Endothelial cell of umbilical vein (primary cell): Measurements from ENCODE around the gene TMEM184B. TPM values are rescaled to one million over a fixed set of nuclear protein-coding genes. Genes with fewer than 3 reads are reported as not detected.

Source experiments
- BruUV-seq: library from RNA; stranded (reverse); fragments of 400-500 nt; replicated peaks from 2 replicates; lab custom pipeline; 2021; lab: Mats Ljungman, UMichigan
- CTCF ChIA-PET: fragments of 300-600, 350-600 bp; sonication (Branson Sonifier 250); formaldehyde crosslinking; loops from one replicate; lab custom pipeline; 2021; ENCODE audit warnings: antibody characterized with exemption, inconsistent platforms; lab: Charles Lee
- POLR2A ChIA-PET: fragments of 300-600, 350-600 bp; sonication (Branson Sonifier 250); formaldehyde crosslinking; loops from one replicate; lab custom pipeline; 2021; ENCODE audit warnings: antibody characterized with exemption, inconsistent platforms; lab: Charles Lee
- DNase-seq: peaks from one replicate; pipeline ENCODE4 v3.0.0-alpha.2; 2011; ENCODE audit warnings: low read depth, low spot score
- FAIRE-seq: peaks from 2 replicates; lab custom pipeline; 2011; peaks lifted over from hg19 to GRCh38; lab: Jason Lieb, UNC
- H2AFZ ChIP-seq: 2 replicates; pipeline ENCODE4 v1.6.0; 2012; ENCODE audit warnings: low read depth, low read length, control low read depth, inconsistent platforms
- H3K27ac ChIP-seq: 2 replicates; pipeline ENCODE4 v1.5.1; 2011; ENCODE audit warnings: low read depth, mild to moderate bottlenecking, control low read depth, low read length, moderate library complexity; ENCODE audit not compliant: insufficient read depth
- H3K27me3 ChIP-seq, 2 experiments: 2 replicates each; pipeline versions ENCODE4 v1.6.0 to v1.6.1; 2011; ENCODE audit warnings: low read length in 2 of 2, mixed read lengths in 1 of 2; ENCODE audit not compliant: control insufficient read depth in 2 of 2, insufficient read depth in 2 of 2
- H3K36me3 ChIP-seq, 2 experiments: 2 replicates in 1 of 2; 3 replicates in 1 of 2; pipeline ENCODE4 v1.5.1; 2011; ENCODE audit warnings: low read length in 2 of 2, mild to moderate bottlenecking in 1 of 2, moderate library complexity in 1 of 2; ENCODE audit not compliant: control insufficient read depth in 2 of 2, insufficient read depth in 2 of 2; ENCODE audit errors: extremely low read depth in 1 of 2
- H3K4me1 ChIP-seq: 3 replicates; pipeline ENCODE4 v1.5.1; 2011; ENCODE audit warnings: mild to moderate bottlenecking, low read length; ENCODE audit not compliant: control insufficient read depth, insufficient read depth; ENCODE audit errors: extremely low read depth
- H3K4me2 ChIP-seq: 2 replicates; pipeline ENCODE4 v1.6.1; 2011; ENCODE audit warnings: low read length, control low read depth, mixed read lengths; ENCODE audit not compliant: insufficient read depth
- H3K4me3 ChIP-seq, 3 experiments: fragments of 200-600 bp in 1 of 3; sonication (generic), shearing (Covaris generic) in 1 of 3; replicated peaks in 1 of 3; 2 replicates each; pipeline ENCODE4 v1.5.1; 2011 to 2016; ENCODE audit warnings: control low read depth in 3 of 3, low read length in 3 of 3, mild to moderate bottlenecking in 2 of 3, inconsistent platforms in 1 of 3, low read depth in 1 of 3, moderate library complexity in 1 of 3; ENCODE audit not compliant: insufficient read depth in 1 of 3
- H3K79me2 ChIP-seq: 2 replicates; pipeline ENCODE4 v1.6.0; 2012; ENCODE audit warnings: low read length, inconsistent platforms; ENCODE audit not compliant: control insufficient read depth, insufficient read depth
- H3K9ac ChIP-seq: replicated peaks from 2 replicates; pipeline ENCODE3; 2011; ENCODE audit warnings: low read length, control low read depth; ENCODE audit not compliant: insufficient read depth; ENCODE audit errors: extremely low read depth
- H3K9me1 ChIP-seq: replicated peaks from 3 replicates; pipeline ENCODE4 v1.6.0; 2011; ENCODE audit warnings: mild to moderate bottlenecking, low read length; ENCODE audit not compliant: control insufficient read depth, insufficient read depth; ENCODE audit errors: extremely low read depth
- H3K9me3 ChIP-seq: replicated peaks from 2 replicates; pipeline ENCODE4 v1.5.1; 2012; ENCODE audit warnings: low read length, inconsistent platforms; ENCODE audit not compliant: control insufficient read depth, insufficient read depth
- H4K20me1 ChIP-seq: replicated peaks from 2 replicates; pipeline ENCODE3; 2011; ENCODE audit warnings: mild to moderate bottlenecking, low read length; ENCODE audit not compliant: control insufficient read depth, insufficient read depth; ENCODE audit errors: extremely low read depth
- EZH2 ChIP-seq: IDR thresholded peaks from 2 replicates; pipeline ENCODE4 v1.6.1; 2012; ENCODE audit warnings: borderline replicate concordance, low read depth, mild to moderate bottlenecking, moderate library complexity, low read length, inconsistent platforms; ENCODE audit not compliant: severe bottlenecking
- FOS ChIP-seq: IDR thresholded peaks from 2 replicates; pipeline ENCODE4 v1.6.1; 2011; ENCODE audit warnings: mild to moderate bottlenecking, low read length, moderate library complexity, borderline replicate concordance; ENCODE audit not compliant: insufficient read depth
- GATA2 ChIP-seq: IDR thresholded peaks from 2 replicates; pipeline ENCODE4 v1.7.0; 2011; ENCODE audit warnings: low read depth, mild to moderate bottlenecking, moderate library complexity, mixed read lengths, low read length; ENCODE audit not compliant: insufficient read length, insufficient read depth
- JUN ChIP-seq: IDR thresholded peaks from 2 replicates; pipeline ENCODE4 v1.6.1; 2011; ENCODE audit warnings: borderline replicate concordance, low read depth; ENCODE audit not compliant: insufficient read length, insufficient read depth
- MYC ChIP-seq: IDR thresholded peaks from one replicate; pipeline ENCODE4 v1.6.1; 2011; ENCODE audit warnings: mild to moderate bottlenecking, low read depth, low read length
- POLR2A ChIP-seq: IDR thresholded peaks from 2 replicates; pipeline ENCODE4 v1.6.1; 2012; ENCODE audit warnings: low read depth, mild to moderate bottlenecking, control low read depth, low read length
- POLR2AphosphoS5 ChIP-seq: IDR thresholded peaks from 2 replicates; pipeline ENCODE4 v1.6.1; 2012; ENCODE audit warnings: low read depth, mild to moderate bottlenecking, control low read depth, low read length, moderate library complexity; ENCODE audit not compliant: insufficient read depth
- dilution Hi-C: fragments of 300-500 bp; cut with MboI; formaldehyde crosslinking; loops from one replicate; pipeline ENCODE4 v1.15.0; 2019; ENCODE audit warnings: low sequenced_read_pairs; ENCODE audit not compliant: extremely low pct_ligation_motif_present
- intact Hi-C: fragments of 100-400 bp; cut with micrococcal nuclease; formaldehyde crosslinking; loops from one replicate; pipeline ENCODE4 v1.10.0; 2022
- polyA plus RNA-seq, 4 experiments: library from polyadenylated mRNA; depleted of rRNA in 3 of 4; stranded (reverse) in 3 of 4; unstranded in 1 of 4; fragments of >200 nt; gene quantifications; 2 replicates each; pipeline versions ENCODE4 v1.2.1 to v1.2.3, GENCODE V29; 2011 to 2012; ENCODE audit warnings: missing spikeins in 1 of 4
- total RNA-seq: library from RNA; stranded (reverse); gene quantifications from 2 replicates; pipeline ENCODE4 v1.2.3, GENCODE V29; 2021
- TF ChIP-seq, protein P1 (sequence below): IDR thresholded peaks from 2 replicates; pipeline ENCODE4 v1.6.1; 2011; ENCODE audit not compliant: insufficient read depth, insufficient read length
- TF ChIP-seq, protein P2 (sequence below), 2 donors: IDR thresholded peaks; 1 replicate in 1 of 2; 2 replicates in 1 of 2; pipeline ENCODE4 v1.5.1; 2011; ENCODE audit warnings: low read length in 2 of 2, mild to moderate bottlenecking in 2 of 2, moderate library complexity in 2 of 2, control low read depth in 1 of 2, inconsistent platforms in 1 of 2, low read depth in 1 of 2; ENCODE audit not compliant: insufficient read depth in 1 of 2; ENCODE audit errors: extremely low read depth in 1 of 2

Gene TMEM184B
- total and polyA plus RNA-seq, 2 donors (not counting 3 experiments of a cell fraction or from before 2014, with no cell fraction given), result 72.5 to 96.6 TPM

DNA sequence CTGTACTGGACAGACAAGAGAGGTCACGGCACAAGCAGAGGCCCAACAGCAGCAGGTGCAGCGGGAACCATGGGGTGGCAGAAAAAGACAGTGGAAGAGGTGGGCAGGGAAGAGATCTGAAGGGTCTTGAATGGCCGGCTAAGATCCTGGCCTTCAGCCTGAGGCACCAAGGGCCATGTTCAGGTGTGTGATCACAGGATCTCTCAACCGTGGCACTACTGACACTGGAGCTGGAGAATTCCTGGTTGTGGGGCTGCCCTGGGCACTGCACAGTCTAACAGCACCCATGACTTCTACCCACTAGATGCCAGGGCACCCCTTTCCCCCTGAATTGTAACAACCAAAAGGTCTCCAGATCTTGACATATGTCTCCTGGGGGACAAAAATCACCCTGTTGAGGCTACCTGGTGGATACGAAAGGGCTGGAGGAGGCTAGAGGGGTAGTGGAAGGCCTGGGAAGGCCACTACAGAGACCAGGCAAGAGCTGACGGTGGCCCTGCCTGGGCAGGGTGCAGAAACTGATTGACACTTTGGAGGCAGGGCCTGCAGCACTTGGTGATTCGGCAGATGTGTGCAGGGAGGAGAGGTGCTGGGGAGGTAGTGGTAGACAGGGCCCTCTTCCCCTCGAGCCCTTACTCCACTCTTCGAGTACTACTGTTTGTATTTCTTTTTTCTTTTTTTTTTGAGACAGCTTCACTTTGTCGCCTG is 36.1 kb upstream of the TMEM184B start:
- H3K79me2 ChIP-seq, result peaks cover 98% of the 10 kb centered on the region
- FAIRE-seq, result no peak
- ChIA-PET POLR2A (no interaction called here), CTCF (no interaction called here)
- intact Hi-C loops (loop anchor here (10.0 kb wide), 1 partner anchor 254 kb away; the partner anchor contains the start of gene PICK1), dilution Hi-C loops (no loop called here)
- H3K9me3 ChIP-seq, result no peaks in the 10 kb centered on the region
- no peaks in the 10 kb centered on the region for H3K27me3 ChIP-seq
- peaks cover 8 to 39% of the 10 kb centered on the region in 2 experiments for H3K36me3 ChIP-seq
- no peak for TF ChIP-seq FOS
- TF ChIP-seq, protein P1, sequence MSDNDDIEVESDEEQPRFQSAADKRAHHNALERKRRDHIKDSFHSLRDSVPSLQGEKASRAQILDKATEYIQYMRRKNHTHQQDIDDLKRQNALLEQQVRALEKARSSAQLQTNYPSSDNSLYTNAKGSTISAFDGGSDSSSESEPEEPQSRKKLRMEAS, result no peak
- TF ChIP-seq MYC, result no peak
- no peak overlapping the region for H3K4me3 ChIP-seq
- BruUV-seq, result no TSS peak
- no peaks in the 10 kb centered on the region for H3K9me1 ChIP-seq
- DNase-seq, result no peak
- H3K4me1 ChIP-seq, result peaks cover 37% of the 10 kb centered on the region
- peaks cover 8% of the 10 kb centered on the region for H4K20me1 ChIP-seq
- no peak overlapping the region for H3K4me2 ChIP-seq
- H2AFZ ChIP-seq, result no peak overlapping the region
- no peak overlapping the region for H3K9ac ChIP-seq
- H3K27ac ChIP-seq, result no peak overlapping the region

DNA sequence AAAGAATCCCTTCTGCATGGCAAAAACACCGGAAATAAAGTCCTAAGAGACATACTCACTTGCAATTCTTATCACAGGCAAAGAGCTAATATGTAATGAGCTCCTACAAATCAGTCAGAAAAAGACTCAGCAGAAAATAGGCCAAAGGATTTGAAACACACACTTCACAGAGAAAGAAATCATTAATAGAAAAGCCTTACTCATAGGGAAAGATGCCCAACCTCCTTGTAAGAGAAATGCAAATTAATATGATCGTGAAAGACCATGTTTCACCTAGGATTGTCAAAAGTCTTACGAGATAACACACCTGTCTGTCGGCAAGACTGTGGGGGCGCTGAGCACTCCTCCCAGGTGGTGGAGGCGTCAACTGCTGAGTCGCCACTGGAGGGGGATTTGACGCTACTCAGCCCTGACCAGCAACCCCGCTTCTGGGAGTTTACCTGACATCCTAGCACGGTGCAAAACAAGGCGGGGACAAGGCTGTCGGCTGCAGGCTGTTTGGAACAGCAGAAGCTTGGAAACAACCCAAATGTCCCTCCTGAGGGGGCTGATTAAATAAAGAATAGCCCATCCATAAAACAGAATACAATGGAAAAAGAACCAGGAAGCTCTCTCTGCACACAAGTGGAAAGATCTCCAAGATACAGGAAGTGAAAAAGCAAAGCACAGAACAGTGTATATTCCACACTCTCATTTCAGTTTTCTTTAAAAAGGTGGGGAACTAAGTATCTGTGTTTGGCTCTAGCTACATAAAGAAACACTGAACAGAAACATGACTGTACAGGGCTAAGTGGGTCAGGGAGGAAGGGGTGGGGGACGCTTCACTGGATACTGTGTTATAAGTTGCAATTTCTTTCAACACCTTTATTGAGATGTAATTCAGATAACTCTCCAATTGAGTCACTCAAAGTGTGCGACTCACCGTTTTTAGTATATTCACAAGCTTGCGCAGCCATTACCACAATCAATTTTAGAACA is 33.0 kb upstream of the TMEM184B start:
- H3K4me1 ChIP-seq, result peaks cover 14% of the 10 kb centered on the region
- H3K27me3 ChIP-seq, result no peaks in the 10 kb centered on the region
- H3K9me3 ChIP-seq, result no peaks in the 10 kb centered on the region
- dilution Hi-C loops, result no loop called here
- no peak overlapping the region for H3K9ac ChIP-seq
- CTCF ChIA-PET, result interaction anchor here (0.8 to 2.5 kb wide), 9 partner anchors 9 to 254 kb away, joined by 3 to 13 read pairs (median 3); no protein-coding TSS in a partner anchor
- peaks cover 90% of the 10 kb centered on the region for H3K79me2 ChIP-seq
- intact Hi-C loops, result loop anchor here (10.0 kb wide), 1 partner anchor 251 kb away; the partner anchor contains the start of gene PICK1
- POLR2A ChIA-PET, result interaction anchor here (0.6 to 1.6 kb wide), 2 partner anchors 67 to 253 kb away, joined by 3 to 5 read pairs; no protein-coding TSS in a partner anchor
- FAIRE-seq, result peak; percentile 69
- no TSS peak for BruUV-seq
- peaks cover 3 to 42% of the 10 kb centered on the region in 2 experiments for H3K36me3 ChIP-seq
- TF ChIP-seq GATA2 (no peak), EZH2 (no peak), POLR2A (no peak), POLR2AphosphoS5 (no peak), MYC (no peak), JUN (no peak)
- TF ChIP-seq, protein P1, result no peak
- TF ChIP-seq, protein P2, sequence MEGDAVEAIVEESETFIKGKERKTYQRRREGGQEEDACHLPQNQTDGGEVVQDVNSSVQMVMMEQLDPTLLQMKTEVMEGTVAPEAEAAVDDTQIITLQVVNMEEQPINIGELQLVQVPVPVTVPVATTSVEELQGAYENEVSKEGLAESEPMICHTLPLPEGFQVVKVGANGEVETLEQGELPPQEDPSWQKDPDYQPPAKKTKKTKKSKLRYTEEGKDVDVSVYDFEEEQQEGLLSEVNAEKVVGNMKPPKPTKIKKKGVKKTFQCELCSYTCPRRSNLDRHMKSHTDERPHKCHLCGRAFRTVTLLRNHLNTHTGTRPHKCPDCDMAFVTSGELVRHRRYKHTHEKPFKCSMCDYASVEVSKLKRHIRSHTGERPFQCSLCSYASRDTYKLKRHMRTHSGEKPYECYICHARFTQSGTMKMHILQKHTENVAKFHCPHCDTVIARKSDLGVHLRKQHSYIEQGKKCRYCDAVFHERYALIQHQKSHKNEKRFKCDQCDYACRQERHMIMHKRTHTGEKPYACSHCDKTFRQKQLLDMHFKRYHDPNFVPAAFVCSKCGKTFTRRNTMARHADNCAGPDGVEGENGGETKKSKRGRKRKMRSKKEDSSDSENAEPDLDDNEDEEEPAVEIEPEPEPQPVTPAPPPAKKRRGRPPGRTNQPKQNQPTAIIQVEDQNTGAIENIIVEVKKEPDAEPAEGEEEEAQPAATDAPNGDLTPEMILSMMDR (IDR thresholded peaks at IDR 0.05; ENCODE audit: extremely low read depth in 1 of 2, insufficient read depth in 1 of 2, low read depth in 1 of 2, low read length in 2 of 2), result peak in 1 of 2 donors; percentile 3
- peaks cover 3% of the 10 kb centered on the region for H4K20me1 ChIP-seq
- DNase-seq, result peak; percentile 67
- no peak overlapping the region for H2AFZ ChIP-seq
- H3K27ac ChIP-seq, result peak overlapping the region; percentile 33
- no peak overlapping the region for H3K4me3 ChIP-seq
- H3K9me1 ChIP-seq, result no peaks in the 10 kb centered on the region
- peak overlapping the region; percentile 45 for H3K4me2 ChIP-seq
